Measurements from ENCODE around the gene TRIM47.

TRIM47 gene

GRCh38 chr17:75878174-75878998, at the start of gene TRIM47:
TSS of gene TRIM47 (minus strand) at chr17:75878581. CDS start at chr17:75878548, 33 bp downstream.
- DNase-seq = peak; percentile 8

DNA sequence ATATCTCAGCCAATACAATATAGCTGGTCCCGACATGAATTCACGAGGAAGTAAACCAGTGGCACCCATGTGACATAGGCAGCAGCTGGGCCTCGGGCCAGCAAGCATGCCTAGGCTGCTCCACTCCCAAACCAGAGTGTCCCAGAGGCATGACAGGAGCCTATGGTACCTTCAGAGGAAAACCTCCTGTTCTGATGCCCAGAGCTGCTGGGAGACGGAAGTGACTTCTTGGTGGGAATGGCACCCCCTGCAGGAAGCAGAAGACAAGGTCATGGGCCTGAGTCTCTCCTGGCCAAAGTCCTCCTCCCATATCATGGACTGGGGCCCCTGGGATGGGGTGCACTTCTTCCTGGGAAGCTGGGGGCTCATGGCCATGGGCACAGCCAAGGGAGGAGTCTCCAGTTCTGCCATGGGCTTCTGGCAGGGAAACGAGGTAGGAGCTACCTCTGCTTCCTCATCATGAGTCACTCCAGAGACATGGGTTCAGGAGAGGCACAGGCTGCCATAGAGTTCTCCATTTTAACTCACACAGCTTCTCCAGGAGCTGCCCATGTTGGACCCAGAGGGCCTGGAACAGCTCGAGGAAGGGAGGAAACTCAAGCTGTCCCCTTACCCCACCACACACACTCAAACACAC, 49.0 kb upstream of the TRIM47 start:
- DNase-seq = no peak

GRCh38 chr17:75926456-75926855, 48.1 kb upstream of the TRIM47 start:
- no peak for DNase-seq

DNA sequence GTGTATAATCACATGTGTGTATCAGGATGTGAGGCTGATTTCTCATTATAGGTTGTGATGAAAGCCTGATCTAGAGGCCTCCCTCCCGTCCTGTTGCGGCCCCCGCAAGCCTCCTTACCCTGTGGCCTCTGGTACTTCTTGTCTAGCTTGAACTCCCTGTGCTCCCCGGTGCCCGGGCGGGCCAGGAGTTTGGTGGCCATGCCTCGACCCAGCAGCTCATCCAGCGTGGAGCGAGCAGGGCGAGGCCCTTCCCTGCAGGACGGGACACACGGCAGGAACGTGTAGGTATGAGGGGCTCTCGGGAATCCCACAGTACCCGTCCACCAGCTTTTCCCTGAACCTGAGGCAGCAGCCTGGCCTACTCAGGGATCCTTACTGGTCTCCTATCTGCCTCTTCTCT, 47.5 kb upstream of the TRIM47 start:
- DNase-seq = no peak

DNA sequence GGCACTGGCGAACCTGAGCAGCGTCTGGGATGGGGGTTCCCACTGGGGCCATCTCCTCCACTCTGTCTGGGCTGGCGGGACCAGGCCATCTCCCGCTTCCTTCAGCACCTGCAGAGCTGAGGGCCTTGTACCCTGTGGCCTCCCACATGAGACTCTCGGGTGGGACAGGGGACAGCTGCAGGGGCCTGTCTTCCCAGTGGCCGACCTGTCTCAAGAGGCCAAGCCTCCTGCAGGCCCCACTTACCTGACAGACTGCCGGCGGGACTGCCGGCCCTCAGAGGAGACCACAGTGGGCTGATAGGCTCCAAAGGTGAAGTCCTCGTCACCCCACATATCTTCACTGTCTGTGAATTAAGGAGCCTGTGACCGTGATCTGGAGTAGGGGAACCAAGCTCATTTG, 46.7 kb upstream of the TRIM47 start:
- DNase-seq = no peak

- DNase-seq = no peak
Observed at GRCh38 chr17:75922963-75923874, 44.8 kb upstream of the TRIM47 start.

GRCh38 chr17:75922173-75922961, 44.0 kb upstream of the TRIM47 start:
- DNase-seq = no peak

DNA sequence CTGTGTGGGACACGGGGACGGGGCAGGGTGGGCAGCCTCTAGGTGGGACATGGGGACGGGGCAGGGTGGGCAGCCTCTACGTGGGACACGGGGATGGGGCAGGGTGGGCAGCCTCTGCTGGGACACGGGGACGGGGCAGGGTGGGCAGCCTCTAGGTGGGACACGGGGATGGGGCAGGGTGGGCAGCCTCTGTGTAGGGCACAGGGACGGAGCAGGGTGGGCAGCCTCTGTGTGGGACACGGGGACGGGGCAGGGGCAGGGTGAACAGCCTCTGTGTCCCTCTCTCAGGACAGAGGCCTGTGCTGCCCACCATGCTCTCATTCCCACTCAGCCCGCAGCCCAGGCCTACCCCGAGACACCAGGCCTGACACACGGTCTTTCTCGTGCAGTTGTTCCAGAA, 43.2 kb upstream of the TRIM47 start:
- no peak for DNase-seq

- DNase-seq = no peak
Observed at GRCh38 chr17:75920045-75920560, 41.7 kb upstream of the TRIM47 start.

GRCh38 chr17:75919611-75920010, 41.2 kb upstream of the TRIM47 start:
- DNase-seq = no peak

DNA sequence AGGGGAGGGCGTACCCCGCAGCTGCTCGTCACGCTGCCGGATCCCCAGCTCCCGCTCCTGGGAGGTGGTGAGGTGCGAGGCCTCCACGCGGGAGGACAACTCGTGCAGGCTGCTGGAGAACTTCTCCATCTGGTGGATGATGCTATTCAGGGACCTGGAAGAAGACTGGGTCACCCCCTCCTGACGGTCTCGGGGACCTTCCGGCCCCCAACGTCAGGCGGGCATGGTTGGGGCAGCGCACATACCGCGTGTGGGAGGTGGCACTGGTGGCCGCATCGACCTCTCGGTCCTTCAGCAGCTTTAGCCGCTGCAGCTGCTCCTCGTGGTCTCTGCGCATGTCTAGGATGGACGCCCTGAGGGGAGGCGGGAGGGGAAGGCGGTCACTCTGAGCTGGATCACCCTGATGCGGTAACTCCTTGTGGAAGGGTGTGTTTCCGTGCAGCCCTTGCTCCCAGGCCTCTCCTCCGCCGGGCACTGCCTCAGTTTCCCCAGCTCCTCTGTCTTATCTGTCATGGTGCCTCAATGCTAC, 39.6 kb upstream of the TRIM47 start:
- no peak for DNase-seq

DNA sequence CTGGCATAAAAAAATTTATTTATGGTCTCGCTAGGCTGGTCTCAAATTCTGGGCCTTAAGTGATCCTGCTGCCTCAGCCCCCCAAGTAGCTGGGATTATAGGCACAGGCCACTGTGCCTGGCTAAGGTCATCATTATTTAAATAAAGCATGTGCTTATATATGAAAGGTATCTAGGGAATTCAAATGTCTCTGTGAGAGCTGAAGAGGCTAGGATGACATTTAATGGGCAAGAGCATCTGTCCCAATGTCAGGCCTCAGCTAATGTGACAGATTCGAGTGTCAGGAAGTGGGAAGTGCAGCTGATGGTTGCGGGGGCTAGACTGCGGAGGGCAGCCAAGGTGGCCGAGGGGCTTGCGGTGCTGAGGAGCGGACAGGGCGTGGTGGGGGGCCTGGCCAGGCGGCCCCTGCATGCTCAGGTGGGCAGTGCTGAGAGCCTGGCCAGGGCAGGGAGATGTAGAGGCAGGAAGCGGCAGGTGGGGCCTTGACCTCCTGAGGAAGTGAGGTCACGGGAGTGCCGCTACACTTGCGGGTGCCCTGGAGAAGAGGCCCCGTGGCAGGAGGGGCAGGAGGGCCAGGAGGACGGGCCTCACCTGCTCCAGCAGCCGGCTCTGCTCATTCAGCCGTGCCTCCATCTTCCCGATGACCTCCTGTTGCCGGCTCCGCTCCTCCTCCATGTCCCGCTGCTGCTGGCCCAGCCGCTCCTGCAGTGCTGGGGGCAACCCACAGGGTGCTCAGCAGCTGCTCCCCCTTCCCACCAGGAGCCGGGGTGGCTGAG, 38.9 kb upstream of the TRIM47 start:
- no peak for DNase-seq

DNA sequence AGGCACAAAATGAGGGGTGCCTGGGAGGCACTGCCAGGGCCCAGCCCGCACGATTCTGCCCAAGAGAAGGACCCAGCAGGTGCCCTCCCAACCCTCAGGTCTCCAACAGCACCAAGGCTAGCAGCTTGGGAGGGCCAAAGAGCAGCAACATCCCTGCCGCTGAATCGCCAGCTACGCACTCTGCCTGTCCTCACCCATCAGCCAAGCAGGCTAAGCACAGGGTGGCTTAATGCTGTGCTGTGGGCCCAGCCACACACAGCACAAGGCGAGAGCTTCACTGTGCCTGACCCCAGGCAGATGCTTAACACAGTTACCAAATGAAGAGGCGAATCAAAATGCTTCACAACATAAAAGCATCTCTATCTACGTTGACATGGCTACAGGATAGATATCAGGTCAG, 36.9 kb upstream of the TRIM47 start:
- DNase-seq = no peak

- DNase-seq = no peak
Observed at GRCh38 chr17:75914643-75915267, 36.4 kb upstream of the TRIM47 start.

DNA sequence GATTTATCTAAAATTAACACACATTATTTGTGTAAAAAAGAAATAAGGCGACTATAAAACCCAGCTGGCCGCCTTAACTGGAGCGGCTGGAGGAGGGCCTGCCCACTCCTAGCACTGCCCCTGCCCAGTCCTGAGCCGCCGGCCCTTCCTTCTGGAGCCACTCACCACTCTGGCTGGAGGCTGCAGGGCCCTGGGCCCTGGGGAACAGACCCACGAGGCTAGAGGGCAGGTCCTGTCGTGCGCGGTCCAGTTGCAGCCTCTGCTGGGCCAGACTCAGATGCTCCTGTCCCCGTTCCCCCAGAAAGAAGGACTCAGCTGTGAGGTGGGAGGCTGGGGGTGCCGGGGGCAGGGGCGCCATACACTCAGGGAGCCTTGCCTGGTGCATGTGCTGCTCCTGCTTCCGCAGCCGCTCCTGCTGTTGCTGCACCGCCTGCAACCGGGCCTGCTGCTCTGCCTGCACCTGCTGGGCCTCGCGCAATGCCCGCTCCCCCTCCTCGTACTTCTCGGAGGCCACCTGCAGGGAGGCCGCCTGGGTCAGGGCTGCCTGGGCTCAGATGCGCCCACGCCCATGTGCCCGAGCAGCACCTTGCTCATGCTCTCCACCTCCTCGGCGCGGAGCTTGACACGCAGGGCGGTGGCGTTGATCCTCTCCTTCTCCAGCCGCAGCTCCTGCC, 35.3 kb upstream of the TRIM47 start:
- no peak for DNase-seq

GRCh38 chr17:75910699-75911098, 32.3 kb upstream of the TRIM47 start:
- DNase-seq = no peak

DNA sequence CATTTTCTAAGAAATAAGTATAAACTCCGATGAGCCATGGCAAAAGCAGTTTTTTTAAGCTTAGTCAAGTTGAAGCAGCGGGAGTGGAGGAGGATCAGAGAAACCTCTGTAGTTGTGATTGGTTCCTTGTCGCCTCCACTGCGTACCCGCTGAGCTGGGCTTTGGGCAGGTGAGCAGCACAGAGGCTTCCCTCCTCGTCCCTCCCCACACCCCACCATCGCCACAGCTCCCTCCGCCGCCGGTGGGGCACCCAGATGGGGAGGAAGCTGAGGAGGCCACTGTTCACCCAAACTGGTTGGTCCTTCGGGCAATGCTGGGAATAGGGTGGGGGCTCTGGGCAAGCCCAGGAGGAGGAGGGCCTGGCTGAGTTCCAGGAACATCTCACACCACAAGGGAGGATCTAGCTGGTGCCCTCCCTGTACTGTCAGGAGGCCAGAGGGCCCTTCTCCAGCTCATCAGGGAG, 31.5 kb upstream of the TRIM47 start:
- DNase-seq = no peak

DNA sequence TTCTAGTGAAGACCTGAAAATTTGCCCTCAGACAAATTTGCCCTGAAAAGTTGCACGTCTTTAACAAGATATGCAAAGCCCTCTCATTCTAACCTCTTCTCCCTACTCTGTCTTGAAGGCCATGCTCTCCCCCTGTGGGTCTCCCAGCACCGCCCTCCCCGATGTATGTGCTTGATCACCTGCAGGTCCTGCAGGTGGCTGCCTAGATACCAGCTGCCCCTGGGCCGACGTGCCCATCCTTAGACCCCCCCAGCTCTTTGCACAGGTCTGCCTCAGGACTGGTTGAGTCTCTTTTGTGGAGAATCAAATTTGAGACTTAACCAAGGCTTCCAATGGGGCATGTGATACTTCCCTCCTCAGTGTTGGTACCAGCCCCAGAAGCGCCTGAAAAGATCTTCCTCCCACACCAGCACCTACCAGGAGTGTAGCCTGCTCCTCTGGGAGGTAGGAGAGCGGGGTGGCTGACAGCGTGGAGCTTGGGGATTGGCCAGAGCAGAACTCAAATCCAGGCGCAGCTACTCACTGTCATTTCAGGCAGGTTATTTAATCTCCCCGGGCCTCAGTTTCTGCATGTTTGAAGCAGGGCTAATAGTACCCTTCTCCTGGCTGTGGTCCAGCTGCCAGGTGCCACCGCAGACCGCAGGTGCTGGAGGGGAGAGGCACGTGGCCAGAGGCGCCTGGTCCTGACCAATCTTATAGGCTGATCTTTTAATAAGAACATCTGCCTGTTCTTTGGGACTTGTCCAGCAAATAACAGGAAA, 30.9 kb upstream of the TRIM47 start:
- no peak for DNase-seq

GRCh38 chr17:75908201-75908600, 29.8 kb upstream of the TRIM47 start:
- no peak for DNase-seq
